WTC11 (cell line): Measurements from ENCODE around the gene ATPAF2. TPM values are rescaled to one million over a fixed set of nuclear protein-coding genes. Genes with fewer than 3 reads are reported as not detected.

Experiments used
- ATAC-seq: fragments of 200-7000 bp; cut with Tn5 transposase; 2 replicates; pipeline ENCODE4 v1.10.0; 2021; ENCODE audit warnings: mild to moderate bottlenecking, moderate library complexity
- CTCF ChIA-PET: fragments of 300-600 bp; sonication (Branson Sonifier 250); formaldehyde crosslinking; loops from one replicate; lab custom pipeline; 2021; ENCODE audit warnings: antibody characterized with exemption; lab: Charles Lee
- POLR2A ChIA-PET: fragments of 350-600 bp; sonication (Branson Sonifier 250); formaldehyde crosslinking; loops from one replicate; lab custom pipeline; 2021; ENCODE audit warnings: antibody characterized with exemption; lab: Charles Lee
- DNase-seq: peaks from one replicate; pipeline ENCODE4 v3.0.0; 2021; ENCODE audit warnings: low spot score
- H3K27ac Mint-ChIP-seq: 2 replicates; pipeline ENCODE4 v1.8.0; 2021; ENCODE audit warnings: mixed read lengths
- H3K27me3 Mint-ChIP-seq: 2 replicates; pipeline ENCODE4 v1.8.0; 2021; ENCODE audit warnings: low read depth, mild to moderate bottlenecking, moderate library complexity, mixed read lengths
- H3K36me3 Mint-ChIP-seq: 2 replicates; pipeline ENCODE4 v1.8.0; 2021; ENCODE audit warnings: mixed read lengths
- H3K4me1 Mint-ChIP-seq: 2 replicates; pipeline ENCODE4 v1.8.0; 2022; ENCODE audit warnings: mixed read lengths
- H3K4me3 Mint-ChIP-seq: 2 replicates; pipeline ENCODE4 v1.8.0; 2021; ENCODE audit warnings: mild to moderate bottlenecking, moderate library complexity, mixed read lengths
- H3K9me3 Mint-ChIP-seq: 2 replicates; pipeline ENCODE4 v1.8.0; 2021; ENCODE audit warnings: mixed read lengths
- ATF1 ChIP-seq: sonication (generic); formaldehyde crosslinking; IDR thresholded peaks from 2 replicates; pipeline ENCODE4 v1.8.1; 2023; ENCODE audit warnings: mild to moderate bottlenecking, moderate library complexity, missing genetic modification reagents
- ATF2 ChIP-seq: sonication (generic); formaldehyde crosslinking; IDR thresholded peaks from 2 replicates; pipeline ENCODE4 v1.8.1; 2022; ENCODE audit warnings: low read depth, missing genetic modification reagents, borderline replicate concordance
- ELF4 ChIP-seq: sonication (generic); formaldehyde crosslinking; IDR thresholded peaks from 2 replicates; pipeline ENCODE4 v1.8.1; 2022; ENCODE audit warnings: low read depth, mild to moderate bottlenecking, moderate library complexity, missing genetic modification reagents
- EMX1 ChIP-seq: fragments of 250-450 bp; sonication (Bioruptor Pico); IDR thresholded peaks from 2 replicates; pipeline ENCODE4 v1.8.0; 2021; ENCODE audit warnings: mild to moderate bottlenecking
- ESRRA ChIP-seq: sonication (generic); formaldehyde crosslinking; IDR thresholded peaks from 2 replicates; pipeline ENCODE4 v1.8.1; 2022; ENCODE audit warnings: mild to moderate bottlenecking, missing genetic modification reagents, borderline replicate concordance
- FOXP1 ChIP-seq: sonication (generic); formaldehyde crosslinking; IDR thresholded peaks from 2 replicates; pipeline ENCODE4 v1.8.0; 2022; ENCODE audit warnings: missing genetic modification reagents, mild to moderate bottlenecking, moderate library complexity, borderline replicate concordance
- GRHL2 ChIP-seq: fragments of 250-450 bp; sonication (Bioruptor Pico); IDR thresholded peaks from 2 replicates; pipeline ENCODE4 v1.8.0; 2022; ENCODE audit warnings: mild to moderate bottlenecking, moderate library complexity; ENCODE audit not compliant: insufficient replicate concordance, severe bottlenecking
- MYBL2 ChIP-seq: sonication (generic); formaldehyde crosslinking; IDR thresholded peaks from 2 replicates; pipeline ENCODE4 v1.8.1; 2023; ENCODE audit warnings: mild to moderate bottlenecking, moderate library complexity, missing genetic modification reagents
- NFATC4 ChIP-seq: fragments of 250-450 bp; sonication (Bioruptor Pico); IDR thresholded peaks from 2 replicates; pipeline ENCODE4 v1.9.0; 2021; ENCODE audit warnings: mild to moderate bottlenecking
- NFYB ChIP-seq: sonication (generic); formaldehyde crosslinking; conservative IDR thresholded peaks from 2 replicates; pipeline ENCODE4 v1.8.0; 2022; ENCODE audit warnings: low read depth, missing genetic modification reagents
- RORB ChIP-seq: fragments of 250-450 bp; sonication (Bioruptor Pico); IDR thresholded peaks from 2 replicates; pipeline ENCODE4 v1.9.0; 2021; ENCODE audit warnings: mild to moderate bottlenecking
- SMAD3 ChIP-seq: sonication (generic); formaldehyde crosslinking; IDR thresholded peaks from 2 replicates; pipeline ENCODE4 v1.8.0; 2022; ENCODE audit warnings: missing genetic modification reagents, mild to moderate bottlenecking, borderline replicate concordance
- SP1 ChIP-seq: sonication (generic); formaldehyde crosslinking; conservative IDR thresholded peaks from 2 replicates; pipeline ENCODE4 v1.8.1; 2022; ENCODE audit warnings: missing genetic modification reagents
- ZBTB21 ChIP-seq: sonication (generic); formaldehyde crosslinking; IDR thresholded peaks from 2 replicates; pipeline ENCODE4 v1.8.1; 2023; ENCODE audit warnings: mild to moderate bottlenecking, missing genetic modification reagents, borderline replicate concordance
- ZNF138 ChIP-seq: sonication (generic); formaldehyde crosslinking; conservative IDR thresholded peaks from 2 replicates; pipeline ENCODE4 v1.8.1; 2022; ENCODE audit warnings: mild to moderate bottlenecking, moderate library complexity, missing genetic modification reagents
- ZNF219 ChIP-seq: sonication (generic); formaldehyde crosslinking; IDR thresholded peaks from 2 replicates; pipeline ENCODE4 v1.8.0; 2023; ENCODE audit warnings: missing genetic modification reagents, mild to moderate bottlenecking, borderline replicate concordance
- ZNF317 ChIP-seq: sonication (generic); formaldehyde crosslinking; IDR thresholded peaks from 2 replicates; pipeline ENCODE4 v1.8.1; 2023; ENCODE audit warnings: low read depth, mild to moderate bottlenecking, moderate library complexity, missing genetic modification reagents, borderline replicate concordance
- ZNF416 ChIP-seq: fragments of 250-450 bp; sonication (Bioruptor Pico); IDR thresholded peaks from 2 replicates; pipeline ENCODE4 v1.9.0; 2021; ENCODE audit warnings: mild to moderate bottlenecking, inconsistent platforms
- ZNF423 ChIP-seq: fragments of 250-450 bp; sonication (Bioruptor Pico); IDR thresholded peaks from 2 replicates; pipeline ENCODE4 v2.1.2; 2022; ENCODE audit warnings: mild to moderate bottlenecking, moderate library complexity
- total RNA-seq: library from RNA; stranded (reverse); gene quantifications from 3 replicates; pipeline ENCODE4 v1.2.3, GENCODE V29; 2021
- TF ChIP-seq, protein P1 (sequence below): sonication (generic); formaldehyde crosslinking; IDR thresholded peaks from 2 replicates; pipeline ENCODE4 v1.8.0; 2022; ENCODE audit warnings: missing genetic modification reagents
- TF ChIP-seq, protein P2 (sequence below): fragments of 250-450 bp; sonication (Bioruptor Pico); IDR thresholded peaks from 2 replicates; pipeline ENCODE4 v1.9.0; 2021; ENCODE audit warnings: mild to moderate bottlenecking
- TF ChIP-seq, protein P3 (sequence below): fragments of 250-450 bp; sonication (Bioruptor Pico); conservative IDR thresholded peaks from 2 replicates; pipeline ENCODE4 v1.9.0; 2021; ENCODE audit warnings: mild to moderate bottlenecking

Gene ATPAF2
- total RNA-seq, 1 experiment from 2014 or later: 33.5 TPM

DNA sequence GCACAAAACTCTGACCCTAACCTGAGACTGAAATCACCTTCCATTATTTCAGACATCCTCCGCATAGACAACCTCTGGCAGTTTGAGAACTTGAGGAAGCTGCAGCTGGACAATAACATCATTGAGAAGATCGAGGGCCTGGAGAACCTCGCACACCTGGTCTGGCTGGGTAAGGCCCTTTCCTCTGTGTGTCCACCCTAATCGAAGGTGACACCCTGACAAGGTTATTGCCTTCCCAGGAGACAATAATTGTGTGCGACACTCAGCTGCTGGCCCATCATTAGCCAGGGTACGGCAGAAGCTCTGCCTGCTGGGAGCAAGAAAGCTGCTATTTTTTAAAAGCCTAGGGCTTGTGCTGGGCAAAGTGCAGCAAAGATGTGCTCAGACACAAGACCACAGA, 55.2 kb downstream of the ATPAF2 start (continued):
- TF ChIP-seq, protein P1, sequence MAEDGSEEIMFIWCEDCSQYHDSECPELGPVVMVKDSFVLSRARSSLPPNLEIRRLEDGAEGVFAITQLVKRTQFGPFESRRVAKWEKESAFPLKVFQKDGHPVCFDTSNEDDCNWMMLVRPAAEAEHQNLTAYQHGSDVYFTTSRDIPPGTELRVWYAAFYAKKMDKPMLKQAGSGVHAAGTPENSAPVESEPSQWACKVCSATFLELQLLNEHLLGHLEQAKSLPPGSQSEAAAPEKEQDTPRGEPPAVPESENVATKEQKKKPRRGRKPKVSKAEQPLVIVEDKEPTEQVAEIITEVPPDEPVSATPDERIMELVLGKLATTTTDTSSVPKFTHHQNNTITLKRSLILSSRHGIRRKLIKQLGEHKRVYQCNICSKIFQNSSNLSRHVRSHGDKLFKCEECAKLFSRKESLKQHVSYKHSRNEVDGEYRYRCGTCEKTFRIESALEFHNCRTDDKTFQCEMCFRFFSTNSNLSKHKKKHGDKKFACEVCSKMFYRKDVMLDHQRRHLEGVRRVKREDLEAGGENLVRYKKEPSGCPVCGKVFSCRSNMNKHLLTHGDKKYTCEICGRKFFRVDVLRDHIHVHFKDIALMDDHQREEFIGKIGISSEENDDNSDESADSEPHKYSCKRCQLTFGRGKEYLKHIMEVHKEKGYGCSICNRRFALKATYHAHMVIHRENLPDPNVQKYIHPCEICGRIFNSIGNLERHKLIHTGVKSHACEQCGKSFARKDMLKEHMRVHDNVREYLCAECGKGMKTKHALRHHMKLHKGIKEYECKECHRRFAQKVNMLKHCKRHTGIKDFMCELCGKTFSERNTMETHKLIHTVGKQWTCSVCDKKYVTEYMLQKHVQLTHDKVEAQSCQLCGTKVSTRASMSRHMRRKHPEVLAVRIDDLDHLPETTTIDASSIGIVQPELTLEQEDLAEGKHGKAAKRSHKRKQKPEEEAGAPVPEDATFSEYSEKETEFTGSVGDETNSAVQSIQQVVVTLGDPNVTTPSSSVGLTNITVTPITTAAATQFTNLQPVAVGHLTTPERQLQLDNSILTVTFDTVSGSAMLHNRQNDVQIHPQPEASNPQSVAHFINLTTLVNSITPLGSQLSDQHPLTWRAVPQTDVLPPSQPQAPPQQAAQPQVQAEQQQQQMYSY (CRISPR knock-in tag): no peak
- TF ChIP-seq ZNF423 (CRISPR knock-in tag): no peak

DNA sequence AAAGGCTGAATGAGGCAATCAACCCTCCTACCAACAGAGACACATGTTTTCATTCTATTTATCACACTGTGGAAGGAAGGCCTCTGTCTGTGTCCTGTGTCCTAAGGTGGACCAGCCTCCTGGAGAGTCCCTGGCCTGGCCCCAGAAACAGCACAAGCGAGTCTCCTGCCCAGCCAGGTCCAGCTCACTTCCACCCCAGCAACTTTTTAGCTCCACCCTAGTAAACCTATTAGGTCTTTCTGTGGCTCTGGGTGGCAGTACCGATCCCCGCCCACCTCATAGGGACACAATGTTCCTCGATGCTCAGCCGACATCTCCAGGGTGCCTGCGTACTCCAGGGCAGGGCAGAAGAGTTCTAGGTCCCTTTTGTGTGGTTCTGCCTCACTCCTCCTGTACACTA, 55.6 kb downstream of the ATPAF2 start:
- no peaks in the 10 kb centered on the region for H3K9me3 Mint-ChIP-seq
- H3K4me1 Mint-ChIP-seq: no peaks in the 10 kb centered on the region
- H3K27me3 Mint-ChIP-seq: no peaks in the 10 kb centered on the region
- POLR2A ChIA-PET: interaction anchor here (1.6 kb wide), 1 partner anchor 11 kb away, joined by 4 read pairs; the partner anchor contains the start of genes DRC3 and TOM1L2
- ATAC-seq (no peak), DNase-seq (no peak)
- TF ChIP-seq ZNF423 (CRISPR knock-in tag) (no peak), SMAD3 (CRISPR knock-in tag) (no peak), RORB (CRISPR knock-in tag) (no peak), ZNF317 (no peak), SP1 (CRISPR knock-in tag) (no peak), ATF2 (CRISPR knock-in tag) (no peak), NFATC4 (CRISPR knock-in tag) (no peak), ZNF219 (no peak), MYBL2 (CRISPR knock-in tag) (no peak), ZBTB21 (CRISPR knock-in tag) (no peak), ZNF138 (no peak), FOXP1 (CRISPR knock-in tag) (no peak), ZNF416 (CRISPR knock-in tag) (no peak), ESRRA (CRISPR knock-in tag) (no peak), ELF4 (CRISPR knock-in tag) (no peak), EMX1 (CRISPR knock-in tag) (no peak)
- no peak overlapping the region for H3K4me3 Mint-ChIP-seq
- CTCF ChIA-PET: interaction anchor here (0.6 to 1.5 kb wide), 3 partner anchors 11 to 112 kb away, joined by 3 to 9 read pairs (median 5); partner anchors contain the start of genes DRC3 and TOM1L2
- H3K27ac Mint-ChIP-seq: no peak overlapping the region
- no peaks in the 10 kb centered on the region for H3K36me3 Mint-ChIP-seq

DNA sequence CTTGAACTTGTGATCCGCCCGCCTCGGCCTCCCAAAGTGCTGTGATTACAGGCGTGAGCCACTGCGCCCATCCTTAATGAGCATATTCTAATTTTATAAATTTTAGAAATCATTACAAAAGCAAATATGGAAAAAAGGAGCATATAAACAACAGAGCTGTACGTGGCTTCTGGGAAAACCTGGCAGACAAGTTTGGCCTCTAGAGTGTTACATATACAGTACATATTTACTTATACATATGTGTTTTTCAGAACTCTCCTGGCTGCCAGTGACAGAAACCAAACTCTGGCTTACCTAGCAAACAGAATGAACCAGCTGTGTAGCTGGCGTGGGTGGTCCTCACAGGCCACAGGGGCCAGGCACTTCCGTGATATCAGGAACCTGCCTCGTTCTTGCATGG, 56.2 kb downstream of the ATPAF2 start:
- no peaks in the 10 kb centered on the region for H3K9me3 Mint-ChIP-seq
- H3K4me1 Mint-ChIP-seq: no peaks in the 10 kb centered on the region
- no peaks in the 10 kb centered on the region for H3K27me3 Mint-ChIP-seq
- H3K27ac Mint-ChIP-seq: no peak overlapping the region
- ChIA-PET POLR2A (no interaction called here), CTCF (interaction anchor here (0.6 to 1.5 kb wide), 2 partner anchors 11 to 112 kb away, joined by 3 to 9 read pairs; no protein-coding TSS in a partner anchor)
- ATAC-seq (no peak), DNase-seq (no peak)
- H3K4me3 Mint-ChIP-seq: no peak overlapping the region
- H3K36me3 Mint-ChIP-seq: no peaks in the 10 kb centered on the region
- TF ChIP-seq FOXP1 (CRISPR knock-in tag): no peak
- no peak for TF ChIP-seq NFATC4 (CRISPR knock-in tag)
- TF ChIP-seq, protein P2, sequence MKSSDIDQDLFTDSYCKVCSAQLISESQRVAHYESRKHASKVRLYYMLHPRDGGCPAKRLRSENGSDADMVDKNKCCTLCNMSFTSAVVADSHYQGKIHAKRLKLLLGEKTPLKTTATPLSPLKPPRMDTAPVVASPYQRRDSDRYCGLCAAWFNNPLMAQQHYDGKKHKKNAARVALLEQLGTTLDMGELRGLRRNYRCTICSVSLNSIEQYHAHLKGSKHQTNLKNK (CRISPR knock-in tag): no peak
- TF ChIP-seq, protein P1 (CRISPR knock-in tag): no peak
- no peak for TF ChIP-seq NFYB (CRISPR knock-in tag)
- TF ChIP-seq ATF1 (CRISPR knock-in tag): no peak
- TF ChIP-seq, protein P3, sequence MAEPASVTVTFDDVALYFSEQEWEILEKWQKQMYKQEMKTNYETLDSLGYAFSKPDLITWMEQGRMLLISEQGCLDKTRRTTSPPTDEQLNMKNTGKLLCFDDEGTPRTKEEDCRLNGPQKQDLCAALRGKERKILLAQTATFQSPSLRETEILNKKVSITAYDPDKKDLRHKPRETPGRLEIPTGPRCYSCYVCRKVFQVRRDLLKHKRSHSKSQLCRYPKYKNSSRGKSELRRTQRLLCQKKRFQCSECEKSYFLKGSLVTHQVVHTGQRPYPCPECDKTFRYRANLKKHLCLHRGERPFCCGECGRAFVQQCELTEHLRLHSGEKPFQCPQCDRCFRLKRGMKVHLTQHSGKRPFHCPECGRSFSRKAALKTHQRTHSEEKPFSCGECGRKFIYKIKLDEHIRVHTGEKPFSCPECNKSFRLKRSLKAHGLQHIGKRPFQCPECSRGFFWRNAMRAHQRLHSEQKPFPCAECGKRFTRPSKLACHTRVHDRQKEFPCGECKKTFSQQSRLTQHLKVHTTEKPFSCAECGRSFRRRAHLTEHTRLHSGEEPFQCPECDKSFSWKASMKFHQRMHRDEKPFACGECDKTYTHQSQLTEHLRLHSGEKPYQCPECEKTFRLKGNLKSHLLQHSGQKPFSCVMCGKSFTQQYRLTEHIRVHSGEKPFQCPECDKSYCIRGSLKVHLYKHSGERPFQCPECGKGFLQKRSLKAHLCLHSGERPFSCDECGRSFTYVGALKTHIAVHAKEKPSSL (CRISPR knock-in tag): no peak
- TF ChIP-seq ZNF416 (CRISPR knock-in tag): no peak
- no peak for TF ChIP-seq GRHL2 (CRISPR knock-in tag)
- no peak for TF ChIP-seq ZBTB21 (CRISPR knock-in tag)
